BE2C (cell line): ENCODE results near the gene RGS6.

Source experiments
- DNase-seq: peaks from one replicate; pipeline ENCODE4 v3.0.0-alpha.2; 2020
- H3K27me3 ChIP-seq: fragments of 250-450 bp; sonication (Bioruptor Pico); 2 replicates; pipeline ENCODE4 v1.5.1; 2020; ENCODE audit warnings: mild to moderate bottlenecking
- H3K36me3 ChIP-seq: fragments of 250-450 bp; sonication (Bioruptor Pico); 2 replicates; pipeline ENCODE4 v1.5.1; 2020; ENCODE audit warnings: mild to moderate bottlenecking
- H3K4me1 ChIP-seq: fragments of 250-450 bp; sonication (Bioruptor Pico); 2 replicates; pipeline ENCODE4 v1.5.1; 2020
- H3K4me3 ChIP-seq: 2 replicates; pipeline ENCODE4 v1.5.1; 2011; ENCODE audit warnings: low read depth, low read length
- H3K9me3 ChIP-seq: fragments of 250-450 bp; sonication (Bioruptor Pico); 2 replicates; pipeline ENCODE4 v1.5.1; 2020
- TF ChIP-seq, protein P1 (sequence below): IDR thresholded peaks from 2 replicates; pipeline ENCODE4 v1.5.1; 2012; ENCODE audit warnings: mild to moderate bottlenecking, low read depth, low read length

The RGS6 gene

GRCh38 chr14:72217135-72217534 is 284.9 kb downstream of the RGS6 start:
- H3K36me3 ChIP-seq, result no peaks in the 10 kb centered on the region
- no peaks in the 10 kb centered on the region for H3K4me1 ChIP-seq
- TF ChIP-seq, protein P1, sequence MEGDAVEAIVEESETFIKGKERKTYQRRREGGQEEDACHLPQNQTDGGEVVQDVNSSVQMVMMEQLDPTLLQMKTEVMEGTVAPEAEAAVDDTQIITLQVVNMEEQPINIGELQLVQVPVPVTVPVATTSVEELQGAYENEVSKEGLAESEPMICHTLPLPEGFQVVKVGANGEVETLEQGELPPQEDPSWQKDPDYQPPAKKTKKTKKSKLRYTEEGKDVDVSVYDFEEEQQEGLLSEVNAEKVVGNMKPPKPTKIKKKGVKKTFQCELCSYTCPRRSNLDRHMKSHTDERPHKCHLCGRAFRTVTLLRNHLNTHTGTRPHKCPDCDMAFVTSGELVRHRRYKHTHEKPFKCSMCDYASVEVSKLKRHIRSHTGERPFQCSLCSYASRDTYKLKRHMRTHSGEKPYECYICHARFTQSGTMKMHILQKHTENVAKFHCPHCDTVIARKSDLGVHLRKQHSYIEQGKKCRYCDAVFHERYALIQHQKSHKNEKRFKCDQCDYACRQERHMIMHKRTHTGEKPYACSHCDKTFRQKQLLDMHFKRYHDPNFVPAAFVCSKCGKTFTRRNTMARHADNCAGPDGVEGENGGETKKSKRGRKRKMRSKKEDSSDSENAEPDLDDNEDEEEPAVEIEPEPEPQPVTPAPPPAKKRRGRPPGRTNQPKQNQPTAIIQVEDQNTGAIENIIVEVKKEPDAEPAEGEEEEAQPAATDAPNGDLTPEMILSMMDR, result no peak
- H3K27me3 ChIP-seq, result no peaks in the 10 kb centered on the region; the same call in 1 of the 2 replicates
- H3K4me3 ChIP-seq, result no peak overlapping the region
- no peak for DNase-seq
- H3K9me3 ChIP-seq, result no peaks in the 10 kb centered on the region

- no peaks in the 10 kb centered on the region for H3K36me3 ChIP-seq
- no peak overlapping the region for H3K4me3 ChIP-seq
- H3K27me3 ChIP-seq, result peaks cover 6% of the 10 kb centered on the region; the same call in 1 of the 2 replicates
- no peaks in the 10 kb centered on the region for H3K9me3 ChIP-seq
- no peak for DNase-seq
- H3K4me1 ChIP-seq, result no peaks in the 10 kb centered on the region
- TF ChIP-seq, protein P1, result no peak
These were observed 289.8 kb downstream of the RGS6 start for GRCh38 chr14:72222046-72222445.

DNA sequence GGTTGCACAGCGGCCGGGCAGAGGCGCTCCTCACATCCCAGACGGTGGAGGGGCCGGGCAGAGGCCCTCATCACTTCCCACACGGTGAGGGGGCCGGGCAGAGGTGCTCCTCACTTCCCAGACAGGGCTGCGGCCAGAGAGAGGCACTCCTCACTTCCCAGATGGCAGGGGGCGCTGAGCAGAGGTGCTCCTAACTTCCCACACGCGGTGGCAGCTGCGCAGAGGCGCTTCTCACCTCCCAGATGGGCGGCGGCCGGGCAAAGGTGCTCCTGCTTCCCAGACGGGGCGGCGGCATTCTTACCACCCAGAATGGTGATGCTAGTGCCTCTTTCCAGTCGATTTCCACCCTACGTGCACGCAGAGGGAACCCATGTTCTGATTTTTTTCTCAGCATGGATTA is 304.4 kb downstream of the RGS6 start:
- DNase-seq, result no peak
- no peaks in the 10 kb centered on the region for H3K36me3 ChIP-seq
- no peaks in the 10 kb centered on the region for H3K9me3 ChIP-seq
- peaks cover 5% of the 10 kb centered on the region for H3K27me3 ChIP-seq
- TF ChIP-seq, protein P1, result no peak
- H3K4me1 ChIP-seq, result no peaks in the 10 kb centered on the region
- no peak overlapping the region for H3K4me3 ChIP-seq

DNA sequence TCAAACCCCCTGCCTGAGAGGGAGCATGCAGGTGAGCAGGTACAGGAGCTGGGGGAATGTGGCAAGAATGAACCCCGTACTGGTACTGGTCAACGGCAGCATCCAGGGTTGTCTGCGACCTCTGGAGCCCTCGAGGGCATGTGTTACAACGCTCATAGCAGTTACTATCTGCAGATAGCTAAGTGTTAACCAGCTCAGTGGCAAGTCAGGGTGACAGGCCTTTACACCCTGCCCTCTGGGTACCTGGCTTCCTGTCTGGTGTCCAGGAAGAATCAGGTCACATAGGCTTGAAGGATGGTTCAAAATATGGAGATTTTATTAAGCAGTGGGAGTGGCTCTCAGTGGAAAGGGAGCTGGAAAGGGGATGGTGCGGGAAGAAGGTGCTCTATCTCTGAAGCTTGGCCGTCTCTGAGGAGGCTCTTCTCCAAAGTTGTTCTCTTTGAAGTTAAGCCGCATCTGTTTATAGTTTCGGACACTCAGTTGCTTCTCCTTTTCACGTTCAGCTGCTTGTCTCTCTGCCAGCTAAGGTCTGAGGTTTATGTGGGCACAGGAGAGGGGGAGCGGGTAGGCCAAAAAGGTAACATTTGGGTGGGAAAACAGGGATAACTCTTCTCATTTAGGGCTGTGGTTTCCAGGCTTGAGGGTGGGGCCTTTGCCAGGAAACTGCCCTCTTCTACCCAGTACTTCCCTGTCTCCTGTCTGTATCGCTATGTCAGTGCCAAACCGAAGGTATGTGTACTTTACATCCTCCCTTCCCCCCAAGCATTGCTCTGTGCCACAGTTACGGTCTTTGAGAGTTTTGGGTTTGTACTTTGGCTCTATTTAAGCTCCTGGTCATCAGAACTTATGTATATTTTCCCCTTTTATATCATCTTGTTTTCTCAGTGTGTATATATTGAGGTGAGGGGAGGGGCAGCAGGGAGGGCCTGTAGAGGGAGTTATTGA is 305.8 kb downstream of the RGS6 start:
- DNase-seq, result no peak
- Histone ChIP-seq H3K27me3 (peaks cover 5% of the 10 kb centered on the region), H3K9me3 (no peaks in the 10 kb centered on the region), H3K4me3 (no peak overlapping the region), H3K36me3 (no peaks in the 10 kb centered on the region), H3K4me1 (no peaks in the 10 kb centered on the region)
- TF ChIP-seq, protein P1, result no peak

GRCh38 chr14:72243309-72244293 is 311.4 kb downstream of the RGS6 start:
- H3K27me3 ChIP-seq, result peaks cover 12% of the 10 kb centered on the region
- no peaks in the 10 kb centered on the region for H3K4me1 ChIP-seq
- DNase-seq, result no peak
- no peaks in the 10 kb centered on the region for H3K36me3 ChIP-seq
- TF ChIP-seq, protein P1, result no peak
- no peak overlapping the region for H3K4me3 ChIP-seq
- H3K9me3 ChIP-seq, result no peaks in the 10 kb centered on the region
